GM12878 (cell line): ENCODE data around the gene MIER3.

ENCODE experiments used
- BRCA1 ChIP-seq: IDR thresholded peaks from 2 replicates; pipeline ENCODE4 v1.6.1; 2011; ENCODE audit warnings: low read depth, low read length, improper control_type of control experiment
- GABPA ChIP-seq: IDR thresholded peaks from 2 replicates; pipeline ENCODE4 v1.6.1; 2014; ENCODE audit warnings: antibody characterized with exemption, low read depth, mild to moderate bottlenecking, inconsistent platforms
- MXI1 ChIP-seq: fragments of 150-350 bp; IDR thresholded peaks from 2 replicates; pipeline ENCODE4 v1.6.1; 2011; ENCODE audit warnings: low read depth, mild to moderate bottlenecking, inconsistent platforms, low read length, improper control_type of control experiment
- NRF1 ChIP-seq: conservative IDR thresholded peaks from 2 replicates; pipeline ENCODE4 v1.6.1; 2011; ENCODE audit warnings: mild to moderate bottlenecking, low read depth, low read length, improper control_type of control experiment
- POLR2AphosphoS5 ChIP-seq: IDR thresholded peaks from 2 replicates; pipeline ENCODE4 v1.6.1; 2011; ENCODE audit warnings: mild to moderate bottlenecking, low read length, inconsistent platforms
- SUPT20H ChIP-seq: IDR thresholded peaks from 2 replicates; pipeline ENCODE4 v1.6.1; 2011; ENCODE audit warnings: low read depth, mild to moderate bottlenecking, low read length, moderate library complexity, borderline replicate concordance; ENCODE audit not compliant: control insufficient read depth
- TF ChIP-seq, protein P1 (sequence below): IDR thresholded peaks from 2 replicates; pipeline ENCODE4 v1.6.1; 2012; ENCODE audit warnings: low read depth, low read length, improper control_type of control experiment
- TF ChIP-seq, protein P2 (sequence below): fragments of 450-650 bp; IDR thresholded peaks from 2 replicates; pipeline ENCODE4 v1.6.1; 2017; ENCODE audit warnings: mild to moderate bottlenecking
- TF ChIP-seq, protein P3 (sequence below): fragments of 450-650 bp; IDR thresholded peaks from 2 replicates; pipeline ENCODE4 v1.6.1; 2018; ENCODE audit warnings: mild to moderate bottlenecking, low read depth, moderate library complexity; ENCODE audit not compliant: partially characterized antibody

DNA sequence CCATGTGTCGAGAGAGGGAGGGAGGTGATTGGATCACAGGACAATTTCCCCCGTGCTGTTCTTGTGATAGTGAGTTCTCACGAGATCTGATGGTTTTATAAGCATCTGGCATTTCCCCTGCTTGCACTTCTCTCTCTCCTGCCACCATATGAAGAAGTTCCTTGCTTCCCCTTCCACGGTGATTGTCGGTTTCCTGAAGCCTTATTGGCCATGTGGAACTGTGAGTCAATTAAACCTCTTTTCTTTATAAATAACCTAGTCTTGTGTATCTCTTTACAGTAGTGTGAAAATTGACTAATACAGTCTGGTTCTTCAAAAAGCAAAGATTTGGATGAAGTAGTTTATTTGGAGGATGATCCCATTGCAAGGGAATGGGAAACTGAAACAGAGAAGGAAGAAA lies 11.3 kb upstream of the MIER3 start:
- TF ChIP-seq, protein P1, sequence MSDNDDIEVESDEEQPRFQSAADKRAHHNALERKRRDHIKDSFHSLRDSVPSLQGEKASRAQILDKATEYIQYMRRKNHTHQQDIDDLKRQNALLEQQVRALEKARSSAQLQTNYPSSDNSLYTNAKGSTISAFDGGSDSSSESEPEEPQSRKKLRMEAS = no peak
- TF ChIP-seq NRF1 = no peak
- no peak for TF ChIP-seq GABPA
- TF ChIP-seq MXI1 = no peak
- TF ChIP-seq, protein P2, sequence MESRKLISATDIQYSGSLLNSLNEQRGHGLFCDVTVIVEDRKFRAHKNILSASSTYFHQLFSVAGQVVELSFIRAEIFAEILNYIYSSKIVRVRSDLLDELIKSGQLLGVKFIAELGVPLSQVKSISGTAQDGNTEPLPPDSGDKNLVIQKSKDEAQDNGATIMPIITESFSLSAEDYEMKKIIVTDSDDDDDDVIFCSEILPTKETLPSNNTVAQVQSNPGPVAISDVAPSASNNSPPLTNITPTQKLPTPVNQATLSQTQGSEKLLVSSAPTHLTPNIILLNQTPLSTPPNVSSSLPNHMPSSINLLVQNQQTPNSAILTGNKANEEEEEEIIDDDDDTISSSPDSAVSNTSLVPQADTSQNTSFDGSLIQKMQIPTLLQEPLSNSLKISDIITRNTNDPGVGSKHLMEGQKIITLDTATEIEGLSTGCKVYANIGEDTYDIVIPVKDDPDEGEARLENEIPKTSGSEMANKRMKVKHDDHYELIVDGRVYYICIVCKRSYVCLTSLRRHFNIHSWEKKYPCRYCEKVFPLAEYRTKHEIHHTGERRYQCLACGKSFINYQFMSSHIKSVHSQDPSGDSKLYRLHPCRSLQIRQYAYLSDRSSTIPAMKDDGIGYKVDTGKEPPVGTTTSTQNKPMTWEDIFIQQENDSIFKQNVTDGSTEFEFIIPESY = no peak
- no peak for TF ChIP-seq POLR2AphosphoS5
- no peak for TF ChIP-seq SUPT20H
- TF ChIP-seq, protein P3, sequence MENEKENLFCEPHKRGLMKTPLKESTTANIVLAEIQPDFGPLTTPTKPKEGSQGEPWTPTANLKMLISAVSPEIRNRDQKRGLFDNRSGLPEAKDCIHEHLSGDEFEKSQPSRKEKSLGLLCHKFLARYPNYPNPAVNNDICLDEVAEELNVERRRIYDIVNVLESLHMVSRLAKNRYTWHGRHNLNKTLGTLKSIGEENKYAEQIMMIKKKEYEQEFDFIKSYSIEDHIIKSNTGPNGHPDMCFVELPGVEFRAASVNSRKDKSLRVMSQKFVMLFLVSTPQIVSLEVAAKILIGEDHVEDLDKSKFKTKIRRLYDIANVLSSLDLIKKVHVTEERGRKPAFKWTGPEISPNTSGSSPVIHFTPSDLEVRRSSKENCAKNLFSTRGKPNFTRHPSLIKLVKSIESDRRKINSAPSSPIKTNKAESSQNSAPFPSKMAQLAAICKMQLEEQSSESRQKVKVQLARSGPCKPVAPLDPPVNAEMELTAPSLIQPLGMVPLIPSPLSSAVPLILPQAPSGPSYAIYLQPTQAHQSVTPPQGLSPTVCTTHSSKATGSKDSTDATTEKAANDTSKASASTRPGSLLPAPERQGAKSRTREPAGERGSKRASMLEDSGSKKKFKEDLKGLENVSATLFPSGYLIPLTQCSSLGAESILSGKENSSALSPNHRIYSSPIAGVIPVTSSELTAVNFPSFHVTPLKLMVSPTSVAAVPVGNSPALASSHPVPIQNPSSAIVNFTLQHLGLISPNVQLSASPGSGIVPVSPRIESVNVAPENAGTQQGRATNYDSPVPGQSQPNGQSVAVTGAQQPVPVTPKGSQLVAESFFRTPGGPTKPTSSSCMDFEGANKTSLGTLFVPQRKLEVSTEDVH = no peak
- TF ChIP-seq BRCA1 = no peak
